Ishikawa (cell line): ENCODE measurements around the gene UBAC2.

Experiments used
- CEBPB ChIP-seq: IDR thresholded peaks from 2 replicates; pipeline ENCODE4 v1.6.1; 2012
- CREB1 ChIP-seq: IDR thresholded peaks from 2 replicates; pipeline ENCODE4 v1.6.1; 2012; ENCODE audit warnings: low read depth
- EGR1 ChIP-seq: IDR thresholded peaks from 2 replicates; pipeline ENCODE4 v1.6.1; 2012
- EP300 ChIP-seq: IDR thresholded peaks from 2 replicates; pipeline ENCODE4 v1.6.1; 2012; ENCODE audit warnings: borderline replicate concordance
- FOXM1 ChIP-seq: IDR thresholded peaks from 2 replicates; pipeline ENCODE4 v1.6.1; 2012; ENCODE audit warnings: low read depth, borderline replicate concordance
- NFIC ChIP-seq: IDR thresholded peaks from 2 replicates; pipeline ENCODE4 v1.6.1; 2012
- RAD21 ChIP-seq: IDR thresholded peaks from 2 replicates; pipeline ENCODE4 v1.6.1; 2012; ENCODE audit warnings: low read depth
- TAF1 ChIP-seq: IDR thresholded peaks from 2 replicates; pipeline ENCODE4 v1.6.1; 2012; ENCODE audit warnings: low read depth, mild to moderate bottlenecking
- TCF12 ChIP-seq: IDR thresholded peaks from 2 replicates; pipeline ENCODE4 v1.6.1; 2012; ENCODE audit warnings: low read depth
- TEAD4 ChIP-seq: IDR thresholded peaks from 2 replicates; pipeline ENCODE4 v1.6.1; 2012
- YY1 ChIP-seq: IDR thresholded peaks from 2 replicates; pipeline ENCODE4 v1.6.1; 2012; ENCODE audit warnings: low read depth
- ZBTB7A ChIP-seq: IDR thresholded peaks from 2 replicates; pipeline ENCODE4 v1.6.1; 2012; ENCODE audit warnings: low read depth
- TF ChIP-seq, protein P1 (sequence below): IDR thresholded peaks from 2 replicates; pipeline ENCODE4 v1.6.1; 2012; ENCODE audit warnings: low read depth, mild to moderate bottlenecking
- TF ChIP-seq, protein P2 (sequence below): IDR thresholded peaks from 2 replicates; pipeline ENCODE4 v1.6.1; 2012
- TF ChIP-seq, protein P3 (sequence below): IDR thresholded peaks from 2 replicates; pipeline ENCODE4 v1.6.1; 2012

The UBAC2 gene

DNA sequence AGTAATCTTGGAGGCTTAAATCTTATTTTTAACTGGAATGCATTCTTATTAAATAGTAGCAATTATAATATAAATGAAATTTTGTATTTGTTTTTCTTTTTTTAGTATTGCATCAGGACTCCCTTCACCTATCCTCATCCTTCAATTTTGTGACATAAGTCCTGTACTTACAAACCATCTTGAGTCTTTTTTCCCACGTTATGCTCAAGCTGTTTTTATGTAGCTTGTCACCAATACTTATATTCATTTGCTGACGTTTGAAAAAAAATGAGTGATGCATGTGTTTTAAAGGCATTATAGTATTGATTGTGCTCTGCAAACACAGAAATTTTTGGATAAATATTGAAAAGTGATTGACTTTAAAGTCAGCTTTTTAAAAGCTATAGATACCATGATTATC, 56.6 kb downstream of the UBAC2 start:
- TF ChIP-seq TEAD4 = no peak
- TF ChIP-seq YY1 = no peak
- TF ChIP-seq, protein P1, sequence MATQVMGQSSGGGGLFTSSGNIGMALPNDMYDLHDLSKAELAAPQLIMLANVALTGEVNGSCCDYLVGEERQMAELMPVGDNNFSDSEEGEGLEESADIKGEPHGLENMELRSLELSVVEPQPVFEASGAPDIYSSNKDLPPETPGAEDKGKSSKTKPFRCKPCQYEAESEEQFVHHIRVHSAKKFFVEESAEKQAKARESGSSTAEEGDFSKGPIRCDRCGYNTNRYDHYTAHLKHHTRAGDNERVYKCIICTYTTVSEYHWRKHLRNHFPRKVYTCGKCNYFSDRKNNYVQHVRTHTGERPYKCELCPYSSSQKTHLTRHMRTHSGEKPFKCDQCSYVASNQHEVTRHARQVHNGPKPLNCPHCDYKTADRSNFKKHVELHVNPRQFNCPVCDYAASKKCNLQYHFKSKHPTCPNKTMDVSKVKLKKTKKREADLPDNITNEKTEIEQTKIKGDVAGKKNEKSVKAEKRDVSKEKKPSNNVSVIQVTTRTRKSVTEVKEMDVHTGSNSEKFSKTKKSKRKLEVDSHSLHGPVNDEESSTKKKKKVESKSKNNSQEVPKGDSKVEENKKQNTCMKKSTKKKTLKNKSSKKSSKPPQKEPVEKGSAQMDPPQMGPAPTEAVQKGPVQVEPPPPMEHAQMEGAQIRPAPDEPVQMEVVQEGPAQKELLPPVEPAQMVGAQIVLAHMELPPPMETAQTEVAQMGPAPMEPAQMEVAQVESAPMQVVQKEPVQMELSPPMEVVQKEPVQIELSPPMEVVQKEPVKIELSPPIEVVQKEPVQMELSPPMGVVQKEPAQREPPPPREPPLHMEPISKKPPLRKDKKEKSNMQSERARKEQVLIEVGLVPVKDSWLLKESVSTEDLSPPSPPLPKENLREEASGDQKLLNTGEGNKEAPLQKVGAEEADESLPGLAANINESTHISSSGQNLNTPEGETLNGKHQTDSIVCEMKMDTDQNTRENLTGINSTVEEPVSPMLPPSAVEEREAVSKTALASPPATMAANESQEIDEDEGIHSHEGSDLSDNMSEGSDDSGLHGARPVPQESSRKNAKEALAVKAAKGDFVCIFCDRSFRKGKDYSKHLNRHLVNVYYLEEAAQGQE = no peak
- TF ChIP-seq TAF1 = no peak
- no peak for TF ChIP-seq ZBTB7A
- TF ChIP-seq, protein P2, sequence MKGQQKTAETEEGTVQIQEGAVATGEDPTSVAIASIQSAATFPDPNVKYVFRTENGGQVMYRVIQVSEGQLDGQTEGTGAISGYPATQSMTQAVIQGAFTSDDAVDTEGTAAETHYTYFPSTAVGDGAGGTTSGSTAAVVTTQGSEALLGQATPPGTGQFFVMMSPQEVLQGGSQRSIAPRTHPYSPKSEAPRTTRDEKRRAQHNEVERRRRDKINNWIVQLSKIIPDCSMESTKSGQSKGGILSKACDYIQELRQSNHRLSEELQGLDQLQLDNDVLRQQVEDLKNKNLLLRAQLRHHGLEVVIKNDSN = no peak
- TF ChIP-seq CEBPB = no peak
- TF ChIP-seq EGR1 = no peak
- TF ChIP-seq FOXM1 = no peak
- no peak for TF ChIP-seq EP300
- TF ChIP-seq, protein P3, sequence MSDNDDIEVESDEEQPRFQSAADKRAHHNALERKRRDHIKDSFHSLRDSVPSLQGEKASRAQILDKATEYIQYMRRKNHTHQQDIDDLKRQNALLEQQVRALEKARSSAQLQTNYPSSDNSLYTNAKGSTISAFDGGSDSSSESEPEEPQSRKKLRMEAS = no peak
- no peak for TF ChIP-seq TCF12
- no peak for TF ChIP-seq NFIC

DNA sequence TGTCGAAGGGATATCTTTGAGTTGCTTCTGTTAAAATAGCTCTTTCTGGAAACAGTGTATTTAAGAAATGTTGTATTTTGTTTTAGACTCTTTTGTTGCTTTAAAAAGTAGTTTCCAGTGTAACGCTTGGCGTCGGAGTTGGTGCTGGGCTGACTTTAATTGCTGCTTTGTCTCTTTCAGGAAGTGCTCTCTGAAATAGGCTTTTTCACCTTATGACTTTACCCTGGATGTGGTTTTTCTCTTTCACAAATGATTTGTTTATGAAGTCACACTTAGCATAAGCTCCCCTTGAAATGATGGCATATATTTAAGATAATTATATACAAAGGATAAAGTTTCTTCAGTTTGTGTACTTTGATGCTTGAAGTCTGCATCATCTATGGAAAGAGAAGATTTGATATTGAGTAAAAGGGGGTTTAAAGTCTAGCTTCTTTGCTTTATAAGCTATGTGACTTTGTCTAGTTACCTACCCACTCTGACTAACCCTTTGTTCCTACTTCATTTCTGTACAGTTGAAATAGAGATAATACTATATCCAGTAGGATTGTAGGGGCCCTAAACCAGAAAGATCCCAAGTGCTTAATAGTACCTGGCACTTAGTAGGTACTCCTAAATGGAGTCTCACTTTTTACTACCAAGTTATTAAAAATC, 57.7 kb downstream of the UBAC2 start, which contains the start of gene GPR18:
Gene GPR18, minus strand, starts transcription at position 170 of the 651 bp plus-strand sequence. CDS start 2,507 bp downstream, outside the sequence.
- TF ChIP-seq, protein P1 = no peak
- TF ChIP-seq RAD21 (no peak), TCF12 (no peak), TAF1 (no peak), CEBPB (no peak), YY1 (no peak), CREB1 (no peak), TEAD4 (no peak), NFIC (no peak), EGR1 (no peak)
- TF ChIP-seq, protein P2 = no peak
- TF ChIP-seq, protein P3 = no peak

DNA sequence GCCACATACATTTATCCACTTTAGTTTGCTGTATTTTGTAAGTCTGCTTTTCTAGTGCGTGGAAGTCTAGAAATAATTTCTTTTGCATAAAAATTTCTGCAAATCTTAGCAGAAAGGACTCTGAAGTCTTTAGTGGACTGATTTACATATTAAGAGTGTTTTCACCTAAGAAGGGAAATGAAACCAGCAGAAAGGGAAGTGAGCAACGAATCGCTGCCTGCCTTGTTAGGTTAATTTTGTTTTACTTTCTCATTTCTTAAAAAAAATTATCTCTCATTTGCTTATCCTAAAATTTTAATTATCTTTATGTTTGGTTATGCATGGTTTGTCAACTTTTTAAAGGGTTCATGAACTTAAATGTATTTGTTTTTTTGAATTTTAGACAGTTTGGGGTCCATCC, 58.3 kb downstream of the UBAC2 start:
- TF ChIP-seq, protein P2 = no peak
- TF ChIP-seq ZBTB7A (no peak), EGR1 (no peak), NFIC (no peak), EP300 (no peak), CEBPB (no peak)

DNA sequence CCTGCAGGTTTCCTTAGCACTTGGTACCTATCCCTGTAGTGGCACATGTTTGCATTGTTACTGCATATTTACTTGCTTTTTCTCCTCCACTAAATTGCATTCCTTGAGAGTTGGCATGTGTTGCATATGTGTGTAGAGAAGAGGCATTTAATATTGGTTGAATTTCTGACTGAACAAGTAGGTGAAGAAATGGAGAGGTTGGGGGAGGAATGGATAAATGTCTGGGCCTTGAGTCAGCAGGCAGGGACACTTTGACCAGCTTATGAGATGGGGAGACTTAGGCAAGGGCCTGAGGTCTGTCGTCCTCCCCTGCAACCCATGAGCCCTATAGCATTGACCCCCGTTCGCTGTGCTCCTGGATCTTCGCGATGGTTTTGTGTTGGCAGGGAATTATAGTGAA, 59.6 kb downstream of the UBAC2 start:
- no peak for TF ChIP-seq TEAD4
- TF ChIP-seq RAD21 = no peak
- no peak for TF ChIP-seq YY1
- TF ChIP-seq NFIC = no peak
- no peak for TF ChIP-seq FOXM1
- no peak for TF ChIP-seq ZBTB7A
- TF ChIP-seq, protein P2 = no peak
- TF ChIP-seq EGR1 = no peak
- TF ChIP-seq, protein P1 = no peak
- TF ChIP-seq CEBPB = no peak
- no peak for TF ChIP-seq CREB1
- TF ChIP-seq TCF12 = no peak
- TF ChIP-seq EP300 = no peak
